Hepatic stellate cell (primary cell): Measurements from ENCODE around the gene COL18A1.
A peak's percentile ranks its signal among the peaks of the same experiment; 100 is the strongest.
"Not testable (repeated sequence)": the region's sequence is repeated elsewhere in the genome, so short reads cannot be mapped to it uniquely, and the experiment has no call there.

ENCODE experiments used
- DNase-seq: peaks from one replicate; pipeline ENCODE4 v3.0.0; 2011; ENCODE audit warnings: low spot score

The COL18A1 gene

GRCh38 chr21:45367402-45368351 lies 37.3 kb upstream of the COL18A1 start:
- peak; percentile 78 for DNase-seq

GRCh38 chr21:45369018-45369417 lies 35.9 kb upstream of the COL18A1 start:
- not testable (repeated sequence) for DNase-seq

GRCh38 chr21:45370575-45370974 lies 34.4 kb upstream of the COL18A1 start:
- DNase-seq, result no peak

DNA sequence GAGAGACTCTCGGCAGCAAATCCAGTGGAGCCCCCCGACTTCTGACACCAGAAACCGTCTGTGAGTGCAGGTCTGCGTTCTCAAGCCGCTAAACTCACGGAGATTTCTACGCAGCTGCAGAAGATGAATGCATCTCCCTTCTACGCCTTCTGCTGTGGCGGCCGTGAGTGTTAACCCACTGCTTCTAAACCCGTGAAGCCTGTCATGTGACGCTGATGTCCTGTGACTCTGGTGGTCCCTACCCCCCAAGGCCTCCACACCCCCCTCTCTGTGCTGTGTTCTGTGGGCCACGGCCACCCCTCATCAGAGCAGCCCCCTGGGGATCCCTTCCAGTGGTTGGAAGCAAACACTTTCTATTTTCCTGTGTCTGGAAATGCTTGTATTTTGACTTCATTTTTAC lies 33.9 kb upstream of the COL18A1 start:
- no peak for DNase-seq

GRCh38 chr21:45371655-45372054 lies 33.3 kb upstream of the COL18A1 start:
- no peak for DNase-seq

- no peak for DNase-seq
These were observed 32.1 kb upstream of the COL18A1 start for GRCh38 chr21:45372732-45373355.

GRCh38 chr21:45373991-45374816 lies 30.8 kb upstream of the COL18A1 start:
- no peak for DNase-seq

GRCh38 chr21:45374826-45375455 lies 30.0 kb upstream of the COL18A1 start:
- DNase-seq, result no peak

GRCh38 chr21:45376459-45377324 lies 28.3 kb upstream of the COL18A1 start:
- peak; percentile 80 for DNase-seq

DNA sequence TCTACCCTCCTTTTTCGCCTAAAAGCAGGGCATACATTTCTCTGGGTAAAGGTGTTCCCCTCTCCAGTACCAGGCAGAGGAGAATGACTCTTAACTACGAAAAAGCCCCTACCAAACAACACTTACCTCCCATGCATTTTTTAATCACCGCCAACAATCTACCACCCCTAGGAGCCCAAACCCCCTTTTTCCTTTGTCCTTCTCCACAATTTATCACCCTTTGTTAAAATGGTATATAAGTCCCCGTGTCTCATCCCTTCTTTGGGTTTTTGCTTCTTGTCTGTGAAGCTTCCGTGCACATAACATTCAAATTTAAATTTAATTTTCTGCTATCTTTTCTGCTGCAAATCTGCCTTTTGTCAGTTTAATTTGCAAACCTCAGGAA lies 27.6 kb upstream of the COL18A1 start:
- DNase-seq, result no peak

GRCh38 chr21:45377866-45378257 lies 27.1 kb upstream of the COL18A1 start:
- no peak for DNase-seq

GRCh38 chr21:45378258-45378966 lies 26.6 kb upstream of the COL18A1 start:
- no peak for DNase-seq

- no peak for DNase-seq
These were observed 25.6 kb upstream of the COL18A1 start for GRCh38 chr21:45379171-45379900.

DNA sequence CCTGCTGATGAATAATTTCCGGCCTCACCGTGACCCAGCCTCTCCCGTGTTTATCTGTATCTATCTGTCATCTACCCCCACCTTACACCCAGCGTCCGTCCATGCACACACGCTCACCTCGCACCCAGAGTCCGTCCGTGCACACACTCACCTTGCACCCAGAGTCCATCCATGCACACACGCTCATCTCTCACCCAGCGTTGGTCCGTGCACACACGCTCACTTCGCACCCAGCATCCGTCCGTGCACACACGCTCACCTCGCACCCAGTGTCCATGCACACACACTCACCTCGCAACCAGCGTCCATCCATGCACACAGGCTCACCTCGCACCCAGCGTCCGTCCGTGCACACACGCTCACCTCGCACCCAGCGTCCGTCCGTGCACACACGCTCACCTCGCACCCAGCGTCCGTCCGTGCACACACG lies 25.0 kb upstream of the COL18A1 start:
- no peak for DNase-seq

GRCh38 chr21:45380566-45380965 lies 24.4 kb upstream of the COL18A1 start:
- DNase-seq, result no peak

- DNase-seq, result no peak
These were observed 23.8 kb upstream of the COL18A1 start for GRCh38 chr21:45381036-45381787.

- DNase-seq, result no peak
These were observed 22.9 kb upstream of the COL18A1 start for GRCh38 chr21:45381865-45382696.

GRCh38 chr21:45382697-45382997 lies 22.3 kb upstream of the COL18A1 start:
- DNase-seq, result no peak
